Measurements from ENCODE around the gene PRDM2. TPM values are rescaled to one million over a fixed set of nuclear protein-coding genes. Genes with fewer than 3 reads are reported as not detected.

Gene PRDM2
- total RNA-seq, 3 donors from 2014 or later (not counting 1 experiment from before 2014, with no cell fraction given): 168 to 193 (median 184) TPM

- H3K9me3 Mint-ChIP-seq: no peaks in the 10 kb centered on the region
- H3K27ac ChIP-seq (ENCODE audit: low read length): no peak overlapping the region
- peaks cover 14% of the 10 kb centered on the region for H3K36me3 ChIP-seq (ENCODE audit: control insufficient read depth, insufficient read depth, low read length)
- no peak overlapping the region for H3K4me3 ChIP-seq (ENCODE audit: low read length)
- no peaks in the 10 kb centered on the region for H3K9me3 ChIP-seq (ENCODE audit: control insufficient read depth, insufficient read depth, low read length)
- H3K27ac Mint-ChIP-seq: peak overlapping the region; percentile 19 to 56
- ATAC-seq (no peak), DNase-seq (no peak)
- H3K27me3 ChIP-seq (ENCODE audit: control insufficient read depth, insufficient read depth, low read length): no peaks in the 10 kb centered on the region
- intact Hi-C loops (cut with micrococcal nuclease): loop anchor here (5.0 kb wide), 1 partner anchor 38 kb away; no protein-coding TSS in a partner anchor
- no peak overlapping the region for H3K4me3 Mint-ChIP-seq
- 92% methylated on average over 5 of the region's 5 CpGs for WGBS (ENCODE audit: insufficient coverage)
- H3K4me1 Mint-ChIP-seq: peaks cover 55% of the 10 kb centered on the region in 2 donors
- no peaks in the 10 kb centered on the region for H3K36me3 Mint-ChIP-seq
- TF ChIP-seq, protein P1, sequence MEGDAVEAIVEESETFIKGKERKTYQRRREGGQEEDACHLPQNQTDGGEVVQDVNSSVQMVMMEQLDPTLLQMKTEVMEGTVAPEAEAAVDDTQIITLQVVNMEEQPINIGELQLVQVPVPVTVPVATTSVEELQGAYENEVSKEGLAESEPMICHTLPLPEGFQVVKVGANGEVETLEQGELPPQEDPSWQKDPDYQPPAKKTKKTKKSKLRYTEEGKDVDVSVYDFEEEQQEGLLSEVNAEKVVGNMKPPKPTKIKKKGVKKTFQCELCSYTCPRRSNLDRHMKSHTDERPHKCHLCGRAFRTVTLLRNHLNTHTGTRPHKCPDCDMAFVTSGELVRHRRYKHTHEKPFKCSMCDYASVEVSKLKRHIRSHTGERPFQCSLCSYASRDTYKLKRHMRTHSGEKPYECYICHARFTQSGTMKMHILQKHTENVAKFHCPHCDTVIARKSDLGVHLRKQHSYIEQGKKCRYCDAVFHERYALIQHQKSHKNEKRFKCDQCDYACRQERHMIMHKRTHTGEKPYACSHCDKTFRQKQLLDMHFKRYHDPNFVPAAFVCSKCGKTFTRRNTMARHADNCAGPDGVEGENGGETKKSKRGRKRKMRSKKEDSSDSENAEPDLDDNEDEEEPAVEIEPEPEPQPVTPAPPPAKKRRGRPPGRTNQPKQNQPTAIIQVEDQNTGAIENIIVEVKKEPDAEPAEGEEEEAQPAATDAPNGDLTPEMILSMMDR (IDR thresholded peaks at IDR 0.05): no peak
- peaks cover 13% of the 10 kb centered on the region for H3K4me1 ChIP-seq (ENCODE audit: control insufficient read depth, insufficient read depth, low read length)
- H3K27me3 Mint-ChIP-seq (ENCODE audit: low read depth in 2 of 2): no peaks in the 10 kb centered on the region
Observed at GRCh38 chr1:13769830-13770229, 69.8 kb downstream of the PRDM2 start.

- TF ChIP-seq, protein P1 (IDR thresholded peaks at IDR 0.05): no peak
- no peaks in the 10 kb centered on the region for H3K36me3 Mint-ChIP-seq
- Histone ChIP-seq H3K9me3 (ENCODE audit: control insufficient read depth, insufficient read depth, low read length) (no peaks in the 10 kb centered on the region), H3K4me3 (ENCODE audit: low read length) (no peak overlapping the region), H3K36me3 (ENCODE audit: control insufficient read depth, insufficient read depth, low read length) (peaks cover 23% of the 10 kb centered on the region), H3K4me1 (ENCODE audit: control insufficient read depth, insufficient read depth, low read length) (peaks cover 5% of the 10 kb centered on the region), H3K27ac (ENCODE audit: low read length) (no peak overlapping the region), H3K27me3 (ENCODE audit: control insufficient read depth, insufficient read depth, low read length) (no peaks in the 10 kb centered on the region)
- 71% methylated on average over 2 of the region's 3 CpGs for WGBS (ENCODE audit: insufficient coverage)
- H3K4me3 Mint-ChIP-seq: no peak overlapping the region
- intact Hi-C loops (cut with micrococcal nuclease): no loop called here
- H3K27ac Mint-ChIP-seq: peak overlapping the region; percentile 19 to 56
- peaks cover 46% of the 10 kb centered on the region in 2 donors for H3K4me1 Mint-ChIP-seq
- DNase-seq (no peak), ATAC-seq (no peak)
- no peaks in the 10 kb centered on the region for H3K27me3 Mint-ChIP-seq (ENCODE audit: low read depth in 2 of 2)
- H3K9me3 Mint-ChIP-seq: no peaks in the 10 kb centered on the region
Observed at GRCh38 chr1:13770743-13771142, 70.8 kb downstream of the PRDM2 start.

DNA sequence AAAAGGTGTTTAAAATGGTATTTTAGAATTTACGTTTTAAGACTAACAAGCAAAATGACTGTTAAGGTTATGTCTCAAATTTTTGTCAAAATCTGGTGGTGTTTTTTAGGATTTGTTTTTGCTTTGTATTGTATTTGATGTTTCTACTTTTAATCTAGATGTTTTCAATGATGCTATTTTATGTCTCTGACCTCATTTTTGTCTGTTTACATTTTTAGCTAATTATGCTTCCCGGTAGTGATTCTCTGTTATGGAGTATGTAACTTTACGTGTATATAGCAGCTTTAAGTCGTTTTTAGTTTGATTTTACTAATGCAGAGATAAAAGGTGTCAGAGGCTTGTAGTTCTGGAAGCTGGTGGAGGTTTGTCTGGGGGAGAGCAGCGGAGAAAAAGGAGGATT, 71.8 kb downstream of the PRDM2 start:
- no peaks in the 10 kb centered on the region for H3K27me3 Mint-ChIP-seq (ENCODE audit: low read depth in 2 of 2)
- peaks cover 37 to 38% of the 10 kb centered on the region in 2 donors for H3K4me1 Mint-ChIP-seq
- H3K27me3 ChIP-seq (ENCODE audit: control insufficient read depth, insufficient read depth, low read length): no peaks in the 10 kb centered on the region
- no peak overlapping the region for H3K4me3 ChIP-seq (ENCODE audit: low read length)
- H3K9me3 Mint-ChIP-seq: no peaks in the 10 kb centered on the region
- peak overlapping the region; percentile 45 to 56 for H3K27ac Mint-ChIP-seq
- H3K36me3 ChIP-seq (ENCODE audit: control insufficient read depth, insufficient read depth, low read length): peaks cover 33% of the 10 kb centered on the region
- H3K27ac ChIP-seq (ENCODE audit: low read length): no peak overlapping the region
- 89% methylated on average over 5 of the region's 5 CpGs for WGBS (ENCODE audit: insufficient coverage)
- intact Hi-C loops (cut with micrococcal nuclease): no loop called here
- peaks cover 5% of the 10 kb centered on the region for H3K4me1 ChIP-seq (ENCODE audit: control insufficient read depth, insufficient read depth, low read length)
- TF ChIP-seq, protein P1 (IDR thresholded peaks at IDR 0.05): no peak
- H3K36me3 Mint-ChIP-seq: no peaks in the 10 kb centered on the region
- no peak for ATAC-seq
- H3K9me3 ChIP-seq (ENCODE audit: control insufficient read depth, insufficient read depth, low read length): no peaks in the 10 kb centered on the region
- DNase-seq: no peak
- H3K4me3 Mint-ChIP-seq: no peak overlapping the region

DNA sequence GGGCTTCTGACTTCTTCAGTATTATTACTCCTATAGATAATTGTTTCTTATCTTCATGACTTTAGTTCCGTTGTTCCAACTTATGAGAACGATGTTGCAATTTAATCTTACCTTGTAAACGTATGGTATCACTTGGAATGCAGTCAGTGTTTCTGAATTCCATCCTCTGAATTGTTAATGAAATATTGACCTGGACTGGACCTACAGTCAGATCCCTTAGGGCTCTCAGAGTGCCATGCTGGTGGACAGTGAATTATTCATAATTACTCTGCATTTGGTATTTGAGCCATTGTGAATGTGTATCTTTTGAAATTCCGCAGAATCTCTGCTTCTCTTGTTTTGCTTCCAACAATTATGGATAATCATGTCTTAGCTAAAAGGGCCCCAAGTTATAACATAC, 72.3 kb downstream of the PRDM2 start:
- peaks cover 37 to 38% of the 10 kb centered on the region in 2 donors for H3K4me1 Mint-ChIP-seq
- no peaks in the 10 kb centered on the region for H3K9me3 ChIP-seq (ENCODE audit: control insufficient read depth, insufficient read depth, low read length)
- TF ChIP-seq, protein P1 (IDR thresholded peaks at IDR 0.05): no peak
- no peak overlapping the region for H3K4me3 Mint-ChIP-seq
- no peak overlapping the region for H3K27ac ChIP-seq (ENCODE audit: low read length)
- DNase-seq: no peak
- peak overlapping the region; percentile 45 to 56 for H3K27ac Mint-ChIP-seq
- no peaks in the 10 kb centered on the region for H3K27me3 ChIP-seq (ENCODE audit: control insufficient read depth, insufficient read depth, low read length)
- no peak overlapping the region for H3K4me3 ChIP-seq (ENCODE audit: low read length)
- no peaks in the 10 kb centered on the region for H3K9me3 Mint-ChIP-seq
- peaks cover 5% of the 10 kb centered on the region for H3K4me1 ChIP-seq (ENCODE audit: control insufficient read depth, insufficient read depth, low read length)
- H3K27me3 Mint-ChIP-seq (ENCODE audit: low read depth in 2 of 2): no peaks in the 10 kb centered on the region
- H3K36me3 ChIP-seq (ENCODE audit: control insufficient read depth, insufficient read depth, low read length): peaks cover 35% of the 10 kb centered on the region
- no peaks in the 10 kb centered on the region for H3K36me3 Mint-ChIP-seq
- ATAC-seq: no peak
- intact Hi-C loops (cut with micrococcal nuclease): no loop called here
- WGBS (ENCODE audit: insufficient coverage): 95% methylated on average over 3 of the region's 4 CpGs
